Activated CD4-positive, alpha-beta T cell treated with anti-CD3 and anti-CD28 coated beads, Interleukin-2, amount 10 ng/mL, durations not matched to agents 24 days and 14 days (primary cell): ENCODE data around the gene SHROOM4. TPM values are rescaled to one million over a fixed set of nuclear protein-coding genes. Genes with fewer than 3 reads are reported as not detected.

Source experiments
- DNase-seq: peaks from one replicate; pipeline ENCODE4 v3.0.0; 2022
- H3K27ac Mint-ChIP-seq: one replicate; pipeline ENCODE4 v1.8.0; 2022; ENCODE audit warnings: mild to moderate bottlenecking, mixed read lengths
- H3K27me3 Mint-ChIP-seq: one replicate; pipeline ENCODE4 v1.8.0; 2022; ENCODE audit warnings: mixed read lengths
- H3K36me3 Mint-ChIP-seq: one replicate; pipeline ENCODE4 v1.8.0; 2022; ENCODE audit warnings: low read depth, mild to moderate bottlenecking, mixed read lengths
- H3K4me1 Mint-ChIP-seq: one replicate; pipeline ENCODE4 v1.8.0; 2021; ENCODE audit warnings: mixed read lengths
- H3K4me3 Mint-ChIP-seq: one replicate; pipeline ENCODE4 v1.8.0; 2022; ENCODE audit warnings: mild to moderate bottlenecking, moderate library complexity, mixed read lengths
- H3K9me3 Mint-ChIP-seq: one replicate; pipeline ENCODE4 v1.8.0; 2021; ENCODE audit warnings: mixed read lengths
- intact Hi-C: fragments of 100-400 bp; cut with micrococcal nuclease; formaldehyde crosslinking; loops from one replicate; pipeline ENCODE4 v1.15.1; 2023
- total RNA-seq: library from RNA; stranded (reverse); gene quantifications from 2 replicates; pipeline ENCODE4 v1.2.3, GENCODE V29; 2022

Gene SHROOM4
- total RNA-seq, 1 donor from 2014 or later, result not detected

- Mint-ChIP-seq H3K9me3 (no peaks in the 10 kb centered on the region), H3K27ac (no peak overlapping the region), H3K27me3 (peaks cover 26% of the 10 kb centered on the region), H3K4me1 (peaks cover 2% of the 10 kb centered on the region), H3K4me3 (no peak overlapping the region), H3K36me3 (no peaks in the 10 kb centered on the region)
- DNase-seq, result no peak
- intact Hi-C loops, result no loop called here
Observed at GRCh38 chrX:50815120-50815519, 1.1 kb upstream of the SHROOM4 start.

GRCh38 chrX:50814701-50815100 is 707 bp upstream of the SHROOM4 start:
- Mint-ChIP-seq H3K4me1 (peaks cover 2% of the 10 kb centered on the region), H3K27me3 (peaks cover 27% of the 10 kb centered on the region), H3K27ac (no peak overlapping the region), H3K36me3 (no peaks in the 10 kb centered on the region), H3K4me3 (no peak overlapping the region), H3K9me3 (no peaks in the 10 kb centered on the region)
- DNase-seq, result no peak
- intact Hi-C loops, result no loop called here

DNA sequence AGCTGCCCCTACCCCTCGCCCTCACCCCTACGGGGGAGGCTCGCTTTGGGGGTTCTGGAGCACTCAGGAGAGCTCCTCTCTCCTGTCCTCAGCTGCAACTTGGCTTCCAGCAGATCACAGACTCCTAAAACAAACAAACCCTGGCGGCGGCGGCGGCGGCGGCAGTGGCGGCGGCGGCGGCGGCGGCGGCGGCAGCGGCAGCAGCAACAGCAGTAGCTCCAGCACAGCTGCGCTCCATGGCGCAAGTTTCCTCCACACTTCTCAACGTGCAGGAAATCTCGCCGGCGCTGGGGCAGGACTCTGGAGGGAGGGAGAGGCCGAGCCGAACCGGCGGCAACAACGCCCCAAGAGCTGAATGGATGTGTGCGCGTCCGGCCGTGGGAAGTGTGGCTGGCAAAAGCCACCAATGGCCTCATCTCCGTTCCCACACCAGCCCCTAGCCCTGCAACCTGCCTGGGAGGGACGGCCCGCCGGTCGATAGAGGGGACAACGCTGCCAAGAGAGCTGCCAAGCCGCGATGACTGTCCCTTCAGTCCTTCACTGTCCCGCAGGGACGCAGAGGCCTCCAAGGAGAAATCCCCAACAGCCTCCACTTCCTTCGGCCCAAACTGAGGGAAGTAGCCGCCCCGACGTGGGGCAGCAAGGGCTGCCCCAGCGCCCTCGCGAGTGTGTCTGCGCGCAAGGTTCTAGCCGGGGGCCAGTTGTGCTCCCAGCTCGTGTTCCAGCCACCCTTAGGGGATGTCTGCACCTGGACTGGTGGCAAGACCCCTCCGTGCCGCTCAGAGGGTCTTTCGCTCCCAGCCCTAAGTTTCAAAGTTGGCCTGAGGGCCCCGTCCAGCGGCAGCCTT is 775 bp downstream of the SHROOM4 start:
- Mint-ChIP-seq H3K27me3 (peaks cover 29% of the 10 kb centered on the region), H3K4me3 (no peak overlapping the region), H3K36me3 (no peaks in the 10 kb centered on the region), H3K9me3 (no peaks in the 10 kb centered on the region), H3K27ac (no peak overlapping the region), H3K4me1 (peaks cover 2% of the 10 kb centered on the region)
- DNase-seq, result no peak
- intact Hi-C loops, result no loop called here

GRCh38 chrX:50805276-50805675 is 8.7 kb downstream of the SHROOM4 start:
- no peaks in the 10 kb centered on the region for H3K9me3 Mint-ChIP-seq
- no peaks in the 10 kb centered on the region for H3K4me1 Mint-ChIP-seq
- H3K27ac Mint-ChIP-seq, result no peak overlapping the region
- H3K27me3 Mint-ChIP-seq, result peaks cover 4% of the 10 kb centered on the region
- intact Hi-C loops, result no loop called here
- no peak for DNase-seq
- no peaks in the 10 kb centered on the region for H3K36me3 Mint-ChIP-seq
- no peak overlapping the region for H3K4me3 Mint-ChIP-seq

DNA sequence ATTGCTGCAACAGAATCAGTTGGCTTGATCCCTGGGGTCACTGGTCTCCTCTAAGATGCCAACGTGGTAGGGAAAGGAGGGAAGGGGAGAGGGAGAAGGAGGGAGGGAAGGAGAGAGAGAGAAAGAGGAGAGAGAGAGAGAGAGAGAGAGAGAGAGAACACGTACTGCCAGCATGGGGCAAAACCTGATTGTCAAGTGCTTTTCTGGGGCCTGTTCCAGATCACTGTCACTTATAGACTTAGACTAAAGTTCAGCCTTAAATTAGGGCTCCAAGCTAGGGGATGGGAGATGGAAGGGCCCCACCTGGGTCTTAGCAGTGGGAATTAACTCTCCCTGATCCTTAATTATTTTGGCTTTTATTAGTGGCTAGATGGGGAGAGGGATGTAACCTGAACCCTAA is 12.9 kb downstream of the SHROOM4 start:
- DNase-seq, result no peak
- intact Hi-C loops, result no loop called here
- no peaks in the 10 kb centered on the region for H3K9me3 Mint-ChIP-seq
- no peaks in the 10 kb centered on the region for H3K4me1 Mint-ChIP-seq
- no peak overlapping the region for H3K27ac Mint-ChIP-seq
- H3K4me3 Mint-ChIP-seq, result no peak overlapping the region
- no peaks in the 10 kb centered on the region for H3K27me3 Mint-ChIP-seq
- H3K36me3 Mint-ChIP-seq, result no peaks in the 10 kb centered on the region

GRCh38 chrX:50799531-50799961 is 14.4 kb downstream of the SHROOM4 start:
- Mint-ChIP-seq H3K27me3 (peaks cover under 1% of the 10 kb centered on the region), H3K9me3 (no peaks in the 10 kb centered on the region), H3K27ac (no peak overlapping the region), H3K36me3 (no peaks in the 10 kb centered on the region), H3K4me3 (no peak overlapping the region), H3K4me1 (no peaks in the 10 kb centered on the region)
- DNase-seq, result no peak
- intact Hi-C loops, result no loop called here

- Mint-ChIP-seq H3K4me3 (no peak overlapping the region), H3K36me3 (no peaks in the 10 kb centered on the region), H3K9me3 (no peaks in the 10 kb centered on the region), H3K4me1 (no peaks in the 10 kb centered on the region), H3K27ac (no peak overlapping the region), H3K27me3 (peaks cover 3% of the 10 kb centered on the region)
- intact Hi-C loops, result no loop called here
- DNase-seq, result no peak
Observed at GRCh38 chrX:50798783-50799182, 15.2 kb downstream of the SHROOM4 start.

- no peaks in the 10 kb centered on the region for H3K9me3 Mint-ChIP-seq
- DNase-seq, result no peak
- intact Hi-C loops, result no loop called here
- no peaks in the 10 kb centered on the region for H3K4me1 Mint-ChIP-seq
- no peak overlapping the region for H3K4me3 Mint-ChIP-seq
- no peak overlapping the region for H3K27ac Mint-ChIP-seq
- H3K27me3 Mint-ChIP-seq, result no peaks in the 10 kb centered on the region
- no peaks in the 10 kb centered on the region for H3K36me3 Mint-ChIP-seq
Observed at GRCh38 chrX:50787099-50787498, 26.9 kb downstream of the SHROOM4 start.

- DNase-seq, result no peak
Observed at GRCh38 chrX:50780144-50780543, 33.9 kb downstream of the SHROOM4 start.

GRCh38 chrX:50779694-50780093 is 34.3 kb downstream of the SHROOM4 start:
- no peaks in the 10 kb centered on the region for H3K4me1 Mint-ChIP-seq
- no peaks in the 10 kb centered on the region for H3K9me3 Mint-ChIP-seq
- H3K36me3 Mint-ChIP-seq, result no peaks in the 10 kb centered on the region
- DNase-seq, result no peak
- H3K27me3 Mint-ChIP-seq, result no peaks in the 10 kb centered on the region
- H3K27ac Mint-ChIP-seq, result no peak overlapping the region
- intact Hi-C loops, result no loop called here
- H3K4me3 Mint-ChIP-seq, result no peak overlapping the region

More at GRCh38 chrX:50780144-50780543, 33.9 kb downstream of the SHROOM4 start:
- no peaks in the 10 kb centered on the region for H3K27me3 Mint-ChIP-seq
- no peaks in the 10 kb centered on the region for H3K9me3 Mint-ChIP-seq
- no peak overlapping the region for H3K27ac Mint-ChIP-seq
- intact Hi-C loops, result no loop called here
- H3K36me3 Mint-ChIP-seq, result no peaks in the 10 kb centered on the region
- H3K4me1 Mint-ChIP-seq, result no peaks in the 10 kb centered on the region
- no peak overlapping the region for H3K4me3 Mint-ChIP-seq

DNA sequence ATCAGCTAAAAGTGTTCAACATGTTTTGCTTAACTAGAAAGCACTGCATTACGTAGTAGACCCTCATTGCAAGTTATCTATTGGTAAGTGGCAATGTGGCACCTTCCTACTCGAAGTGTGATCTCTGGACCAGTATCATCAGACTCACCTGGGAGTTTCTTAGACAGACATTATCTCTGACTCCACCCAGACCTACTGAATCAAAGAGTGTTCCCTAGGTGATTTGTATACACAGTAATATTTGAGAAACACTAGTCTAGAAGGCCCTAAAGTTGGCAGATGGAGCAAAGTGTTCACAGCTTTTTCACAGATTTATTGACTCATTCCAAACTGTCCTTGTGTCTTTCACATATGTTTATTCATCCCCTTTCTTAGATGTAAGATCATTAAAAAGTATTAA is 35.7 kb downstream of the SHROOM4 start:
- no peaks in the 10 kb centered on the region for H3K27me3 Mint-ChIP-seq
- H3K4me1 Mint-ChIP-seq, result no peaks in the 10 kb centered on the region
- H3K4me3 Mint-ChIP-seq, result no peak overlapping the region
- H3K36me3 Mint-ChIP-seq, result no peaks in the 10 kb centered on the region
- intact Hi-C loops, result no loop called here
- DNase-seq, result no peak
- no peaks in the 10 kb centered on the region for H3K9me3 Mint-ChIP-seq
- H3K27ac Mint-ChIP-seq, result no peak overlapping the region

DNA sequence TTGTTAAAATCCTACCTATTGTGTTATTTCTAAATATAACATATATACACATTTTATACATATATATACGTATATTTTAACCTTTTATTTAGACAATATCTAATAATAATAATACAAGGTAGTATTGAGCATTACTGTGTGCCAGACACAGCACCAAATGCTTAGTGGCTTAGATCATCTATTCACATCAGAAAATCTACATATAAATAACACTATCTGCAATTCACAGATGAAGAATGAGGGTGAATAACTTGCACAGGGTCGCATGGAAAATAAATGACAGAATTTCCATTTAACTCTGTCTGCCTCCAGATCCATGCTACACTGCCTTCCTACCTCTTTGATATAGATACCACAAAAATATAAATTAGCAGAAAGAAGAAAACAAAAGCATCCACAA is 37.7 kb downstream of the SHROOM4 start:
- Mint-ChIP-seq H3K27me3 (no peaks in the 10 kb centered on the region), H3K4me3 (no peak overlapping the region), H3K9me3 (no peaks in the 10 kb centered on the region), H3K27ac (no peak overlapping the region), H3K4me1 (no peaks in the 10 kb centered on the region), H3K36me3 (no peaks in the 10 kb centered on the region)
- intact Hi-C loops, result no loop called here
- no peak for DNase-seq

GRCh38 chrX:50771382-50771781 is 42.6 kb downstream of the SHROOM4 start:
- intact Hi-C loops, result no loop called here
- H3K36me3 Mint-ChIP-seq, result no peaks in the 10 kb centered on the region

GRCh38 chrX:50770702-50771101 is 43.3 kb downstream of the SHROOM4 start:
- Mint-ChIP-seq H3K36me3 (no peaks in the 10 kb centered on the region), H3K4me1 (no peaks in the 10 kb centered on the region), H3K9me3 (no peaks in the 10 kb centered on the region), H3K27me3 (no peaks in the 10 kb centered on the region), H3K27ac (no peak overlapping the region), H3K4me3 (no peak overlapping the region)
- DNase-seq, result no peak
- intact Hi-C loops, result no loop called here

More at GRCh38 chrX:50771382-50771781, 42.6 kb downstream of the SHROOM4 start:
- no peak overlapping the region for H3K27ac Mint-ChIP-seq
- no peaks in the 10 kb centered on the region for H3K9me3 Mint-ChIP-seq
- DNase-seq, result no peak
- no peak overlapping the region for H3K4me3 Mint-ChIP-seq
- H3K4me1 Mint-ChIP-seq, result no peaks in the 10 kb centered on the region
- H3K27me3 Mint-ChIP-seq, result no peaks in the 10 kb centered on the region
